Mesodermal cell (in vitro differentiated cells): ENCODE measurements around the gene FKBP5.

ENCODE experiments used
- H3K27ac ChIP-seq: 2 replicates; pipeline ENCODE4 v1.7.0; 2013; ENCODE audit warnings: mild to moderate bottlenecking, low read depth, low read length, moderate library complexity; ENCODE audit not compliant: severe bottlenecking
- H3K36me3 ChIP-seq: 2 replicates; pipeline ENCODE4 v1.7.1; 2013; ENCODE audit warnings: mild to moderate bottlenecking, low read length, moderate library complexity; ENCODE audit not compliant: control insufficient read depth, insufficient read depth
- H3K4me1 ChIP-seq: one replicate; pipeline ENCODE4 v1.7.1; 2013; ENCODE audit warnings: mild to moderate bottlenecking, low read length; ENCODE audit not compliant: insufficient read depth, control insufficient read depth, poor library complexity, severe bottlenecking
- H3K4me3 ChIP-seq: 2 replicates; pipeline ENCODE4 v1.7.0; 2013; ENCODE audit warnings: low read length, control low read depth, mild to moderate bottlenecking; ENCODE audit not compliant: insufficient read depth, poor library complexity, severe bottlenecking; ENCODE audit errors: extremely low read depth
- H3K9me3 ChIP-seq: 2 replicates; pipeline ENCODE4 v1.7.1; 2013; ENCODE audit warnings: mild to moderate bottlenecking, low read length, moderate library complexity; ENCODE audit not compliant: control insufficient read depth
- WGBS, 2 experiments: methylation state at CpG; one replicate each; pipeline ENCODE4 v1.1.5; 2013; ENCODE audit warnings: missing lambda C conversion rate in 2 of 2; ENCODE audit not compliant: insufficient coverage in 2 of 2; 5-methylcytosine and 5-hydroxymethylcytosine counted together

FKBP5 gene

GRCh38 chr6:35635601-35636597 is 52.8 kb downstream of the FKBP5 start:
- no peaks in the 10 kb centered on the region for H3K9me3 ChIP-seq
- H3K36me3 ChIP-seq, result peaks cover 15% of the 10 kb centered on the region
- H3K4me1 ChIP-seq, result no peaks in the 10 kb centered on the region
- H3K4me3 ChIP-seq, result no peak overlapping the region
- H3K27ac ChIP-seq, result no peak overlapping the region
- WGBS, 2 experiments, result 100% methylated on average over 2 of the region's 4 CpGs; no CpG with 5 or more reads in 1 of the 2 experiments

- Histone ChIP-seq H3K9me3 (no peaks in the 10 kb centered on the region), H3K4me1 (no peaks in the 10 kb centered on the region), H3K27ac (no peak overlapping the region), H3K4me3 (no peak overlapping the region), H3K36me3 (peaks cover 12% of the 10 kb centered on the region)
- 73% methylated on average over 2 of the region's 2 CpGs; no CpG with 5 or more reads in 1 of the 2 experiments for WGBS, 2 experiments
These were observed 54.4 kb downstream of the FKBP5 start for GRCh38 chr6:35634316-35634715.

- no peak overlapping the region for H3K4me3 ChIP-seq
- no peaks in the 10 kb centered on the region for H3K9me3 ChIP-seq
- no peaks in the 10 kb centered on the region for H3K4me1 ChIP-seq
- WGBS, 2 experiments, result 92% methylated on average over 2 of the region's 4 CpGs; no CpG with 5 or more reads in 1 of the 2 experiments
- H3K27ac ChIP-seq, result no peak overlapping the region
- H3K36me3 ChIP-seq, result peaks cover 12% of the 10 kb centered on the region
These were observed 55.1 kb downstream of the FKBP5 start for GRCh38 chr6:35633579-35634089.

GRCh38 chr6:35629876-35630378 is 58.8 kb downstream of the FKBP5 start:
- H3K9me3 ChIP-seq, result no peaks in the 10 kb centered on the region
- no peak overlapping the region for H3K27ac ChIP-seq
- H3K36me3 ChIP-seq, result peaks cover 5% of the 10 kb centered on the region
- H3K4me1 ChIP-seq, result no peaks in the 10 kb centered on the region
- 83 to 94% methylated on average over 3 to 4 of the region's 7 CpGs for WGBS, 2 experiments
- no peak overlapping the region for H3K4me3 ChIP-seq

GRCh38 chr6:35626401-35626800 is 62.3 kb downstream of the FKBP5 start:
- Histone ChIP-seq H3K27ac (no peak overlapping the region), H3K9me3 (no peaks in the 10 kb centered on the region), H3K36me3 (no peaks in the 10 kb centered on the region), H3K4me3 (no peak overlapping the region), H3K4me1 (no peaks in the 10 kb centered on the region)
- 80 to 100% methylated on average over 1 of the region's 2 CpGs for WGBS, 2 experiments

- Histone ChIP-seq H3K4me1 (no peaks in the 10 kb centered on the region), H3K27ac (no peak overlapping the region), H3K9me3 (no peaks in the 10 kb centered on the region), H3K36me3 (no peaks in the 10 kb centered on the region), H3K4me3 (no peak overlapping the region)
- WGBS, 2 experiments, result 94 to 96% methylated on average over 5 to 6 of the region's 9 CpGs
These were observed 64.2 kb downstream of the FKBP5 start for GRCh38 chr6:35624341-35625070.

GRCh38 chr6:35622283-35622682 is 66.4 kb downstream of the FKBP5 start:
- WGBS, 2 experiments, result no CpG with 5 or more reads among the region's 4 CpGs
- H3K36me3 ChIP-seq, result peaks cover 7% of the 10 kb centered on the region
- no peaks in the 10 kb centered on the region for H3K4me1 ChIP-seq

GRCh38 chr6:35620706-35621105 is 68.0 kb downstream of the FKBP5 start:
- peaks cover 7% of the 10 kb centered on the region for H3K36me3 ChIP-seq
- no CpG with 5 or more reads among the region's 1 CpG for WGBS, 2 experiments
- no peaks in the 10 kb centered on the region for H3K9me3 ChIP-seq
- no peak overlapping the region for H3K27ac ChIP-seq
- H3K4me1 ChIP-seq, result no peaks in the 10 kb centered on the region
- H3K4me3 ChIP-seq, result no peak overlapping the region

More at GRCh38 chr6:35622283-35622682, 66.4 kb downstream of the FKBP5 start:
- Histone ChIP-seq H3K9me3 (no peaks in the 10 kb centered on the region), H3K4me3 (no peak overlapping the region), H3K27ac (no peak overlapping the region)

- H3K36me3 ChIP-seq, result peaks cover 12% of the 10 kb centered on the region
These were observed 75.0 kb downstream of the FKBP5 start for GRCh38 chr6:35613762-35614161.

GRCh38 chr6:35611240-35611639 is 77.5 kb downstream of the FKBP5 start:
- Histone ChIP-seq H3K36me3 (peaks cover 12% of the 10 kb centered on the region), H3K27ac (no peak overlapping the region), H3K9me3 (no peaks in the 10 kb centered on the region), H3K4me3 (no peak overlapping the region), H3K4me1 (no peaks in the 10 kb centered on the region)
- no CpG with 5 or more reads among the region's 3 CpGs for WGBS, 2 experiments

More at GRCh38 chr6:35613762-35614161, 75.0 kb downstream of the FKBP5 start:
- H3K9me3 ChIP-seq, result no peaks in the 10 kb centered on the region
- 100% methylated on average over 1 of the region's 1 CpG; no CpG with 5 or more reads in 1 of the 2 experiments for WGBS, 2 experiments
- H3K4me3 ChIP-seq, result no peak overlapping the region
- H3K4me1 ChIP-seq, result no peaks in the 10 kb centered on the region
- no peak overlapping the region for H3K27ac ChIP-seq
